ENCODE results near the gene LAMA5. TPM values are rescaled to one million over a fixed set of nuclear protein-coding genes. Genes with fewer than 3 reads are reported as not detected.

Gene LAMA5
- total RNA-seq, 4 donors from 2014 or later: 13.0 to 35.8 (median 22.7) TPM

- H3K9me3 ChIP-seq: no peaks in the 10 kb centered on the region
- no peak overlapping the region for H3K27ac ChIP-seq
- H3K4me1 ChIP-seq: no peaks in the 10 kb centered on the region
- intact Hi-C loops (cut with DNase I; ENCODE audit: low total_unique reads): no loop called here
- no peaks in the 10 kb centered on the region for H3K27me3 ChIP-seq
- in situ Hi-C loops (cut with MboI; ENCODE audit: low sequenced_read_pairs in 4 of 4): loop anchor here in 2 of 4 donors (25.0 kb wide), 3 partner anchors 108 to 383 kb away; partner anchors contain the start of gene MTG2 (in 1 of the 2)
- no peak for DNase-seq
- H3K4me3 ChIP-seq: no peak overlapping the region
- ATAC-seq: no peak
- TF ChIP-seq CTCF (IDR thresholded peaks at IDR 0.05 in 4 of 5, conservative IDR thresholded peaks at IDR 0.05 in 1 of 5) (no peak), POLR2A (IDR thresholded peaks at IDR 0.05) (no peak)
- H3K36me3 ChIP-seq: peaks cover 0 to 2% of the 10 kb centered on the region in 2 donors
These were observed 28.5 kb upstream of the LAMA5 start for GRCh38 chr20:62395311-62396242.

- Histone ChIP-seq H3K4me1 (no peaks in the 10 kb centered on the region), H3K27me3 (no peaks in the 10 kb centered on the region), H3K4me3 (no peak overlapping the region), H3K27ac (no peak overlapping the region), H3K9me3 (no peaks in the 10 kb centered on the region), H3K36me3 (peaks cover 0 to 12% of the 10 kb centered on the region in 2 donors)
- no peak for DNase-seq
- TF ChIP-seq POLR2A (IDR thresholded peaks at IDR 0.05) (no peak), CTCF (IDR thresholded peaks at IDR 0.05 in 4 of 5, conservative IDR thresholded peaks at IDR 0.05 in 1 of 5) (no peak)
- ATAC-seq: no peak
- intact Hi-C loops (cut with DNase I; ENCODE audit: low total_unique reads): no loop called here
- in situ Hi-C loops (cut with MboI; ENCODE audit: low sequenced_read_pairs in 4 of 4): loop anchor here in 2 of 4 donors (25.0 kb wide), 3 partner anchors 107 to 382 kb away; partner anchors contain the start of gene MTG2 (in 1 of the 2)
These were observed 27.4 kb upstream of the LAMA5 start for GRCh38 chr20:62394248-62395245.

GRCh38 chr20:62393830-62394229 is 26.7 kb upstream of the LAMA5 start:
- intact Hi-C loops (cut with DNase I; ENCODE audit: low total_unique reads) (no loop called here), in situ Hi-C loops (cut with MboI; ENCODE audit: low sequenced_read_pairs in 4 of 4) (loop anchor here in 2 of 4 donors (25.0 kb wide), 3 partner anchors 107 to 382 kb away; partner anchors contain the start of gene MTG2 (in 1 of the 2))
- TF ChIP-seq POLR2A (IDR thresholded peaks at IDR 0.05) (no peak), CTCF (IDR thresholded peaks at IDR 0.05 in 4 of 5, conservative IDR thresholded peaks at IDR 0.05 in 1 of 5) (no peak)
- Histone ChIP-seq H3K36me3 (peaks cover 0 to 19% of the 10 kb centered on the region in 2 donors), H3K4me3 (no peak overlapping the region), H3K27ac (no peak overlapping the region), H3K9me3 (no peaks in the 10 kb centered on the region), H3K4me1 (peaks cover 0 to under 1% of the 10 kb centered on the region in 2 donors), H3K27me3 (no peaks in the 10 kb centered on the region)
- ATAC-seq: no peak
- DNase-seq: no peak

GRCh38 chr20:62393335-62393665 is 26.2 kb upstream of the LAMA5 start:
- DNase-seq: no peak
- Histone ChIP-seq H3K4me3 (no peak overlapping the region), H3K36me3 (peaks cover 0 to 25% of the 10 kb centered on the region in 2 donors), H3K27me3 (no peaks in the 10 kb centered on the region), H3K9me3 (no peaks in the 10 kb centered on the region), H3K27ac (no peak overlapping the region), H3K4me1 (peaks cover 5 to 6% of the 10 kb centered on the region in 2 donors)
- ATAC-seq: no peak
- TF ChIP-seq POLR2A (IDR thresholded peaks at IDR 0.05) (no peak), CTCF (IDR thresholded peaks at IDR 0.05 in 4 of 5, conservative IDR thresholded peaks at IDR 0.05 in 1 of 5) (no peak)
- intact Hi-C loops (cut with DNase I; ENCODE audit: low total_unique reads): no loop called here
- in situ Hi-C loops (cut with MboI; ENCODE audit: low sequenced_read_pairs in 4 of 4): loop anchor here in 2 of 4 donors (25.0 kb wide), 3 partner anchors 106 to 381 kb away; partner anchors contain the start of gene MTG2 (in 1 of the 2)

All from gastrocnemius medialis (tissue), 4 donors.